ENCODE data around the gene LRRC47.

- TF ChIP-seq REST (IDR thresholded peaks at IDR 0.05; ENCODE audit: low read depth, low read length) (no peak), YY1 (IDR thresholded peaks at IDR 0.05; ENCODE audit: low read depth) (no peak), FOSL2 (IDR thresholded peaks at IDR 0.05; ENCODE audit: borderline replicate concordance, low read depth) (no peak), CTCF (IDR thresholded peaks at IDR 0.05) (no peak), EZH2phosphoT487 (IDR thresholded peaks at IDR 0.05; ENCODE audit: borderline replicate concordance, low read depth) (no peak), USF2 (IDR thresholded peaks at IDR 0.05; ENCODE audit: borderline replicate concordance, low read depth, low read length) (no peak), MXI1 (IDR thresholded peaks at IDR 0.05; ENCODE audit: low read depth, low read length) (no peak), SIN3A (IDR thresholded peaks at IDR 0.05; ENCODE audit: borderline replicate concordance, low read depth, low read length) (no peak), GABPA (IDR thresholded peaks at IDR 0.05; ENCODE audit: low read depth) (no peak), RFX5 (IDR thresholded peaks at IDR 0.05; ENCODE audit: low read length) (no peak), TAF1 (IDR thresholded peaks at IDR 0.05; ENCODE audit: borderline replicate concordance, low read depth, low read length) (no peak)
Observed at GRCh38 chr1:3745590-3746381, 50.5 kb downstream of the LRRC47 start.

Measured in SK-N-SH (cell line).